Adrenal gland (tissue), 5 donors: ENCODE results near the gene RETREG1.

ENCODE experiments used
- POLR2A ChIP-seq, 2 donors: fragments of 450-650 bp; IDR thresholded peaks; one replicate each; pipeline ENCODE4 v1.6.1; 2017; ENCODE audit warnings: antibody characterized with exemption in 2 of 2, mild to moderate bottlenecking in 2 of 2, moderate library complexity in 1 of 2
- TF ChIP-seq, protein P1 (sequence below), 6 experiments: fragments of 450-650 bp in 4 of 6; fragments of 200-600 bp in 2 of 6; sonication (generic) in 1 of 6; IDR thresholded peaks; 1 replicate in 5 of 6; 2 replicates in 1 of 6; pipeline versions ENCODE4 v1.5.1 to v1.8.0; 2016 to 2021; ENCODE audit warnings: antibody characterized with exemption in 6 of 6, mild to moderate bottlenecking in 2 of 6, moderate library complexity in 1 of 6
- donor health status: DM: no; HTN: no; CAD: no.

DNA sequence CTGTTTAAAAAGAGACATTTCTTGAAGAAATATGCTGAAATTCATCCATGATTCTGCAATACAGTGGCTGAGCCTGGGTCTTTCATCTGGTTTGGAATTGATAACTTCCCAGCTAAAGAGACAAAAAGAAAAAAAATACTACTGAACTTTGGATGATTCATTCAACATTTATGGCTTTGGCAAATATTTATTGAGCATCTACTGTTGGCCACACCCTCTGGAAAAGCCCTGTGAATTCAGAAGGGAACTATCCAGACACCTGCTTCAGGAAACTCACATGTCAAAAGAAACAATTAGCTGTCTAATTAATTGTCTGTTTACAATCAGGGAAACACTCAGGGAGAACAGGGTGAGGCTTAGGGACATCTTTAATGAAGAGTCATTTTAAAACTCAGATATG lies 133.4 kb downstream of the RETREG1 start:
- TF ChIP-seq, protein P1, sequence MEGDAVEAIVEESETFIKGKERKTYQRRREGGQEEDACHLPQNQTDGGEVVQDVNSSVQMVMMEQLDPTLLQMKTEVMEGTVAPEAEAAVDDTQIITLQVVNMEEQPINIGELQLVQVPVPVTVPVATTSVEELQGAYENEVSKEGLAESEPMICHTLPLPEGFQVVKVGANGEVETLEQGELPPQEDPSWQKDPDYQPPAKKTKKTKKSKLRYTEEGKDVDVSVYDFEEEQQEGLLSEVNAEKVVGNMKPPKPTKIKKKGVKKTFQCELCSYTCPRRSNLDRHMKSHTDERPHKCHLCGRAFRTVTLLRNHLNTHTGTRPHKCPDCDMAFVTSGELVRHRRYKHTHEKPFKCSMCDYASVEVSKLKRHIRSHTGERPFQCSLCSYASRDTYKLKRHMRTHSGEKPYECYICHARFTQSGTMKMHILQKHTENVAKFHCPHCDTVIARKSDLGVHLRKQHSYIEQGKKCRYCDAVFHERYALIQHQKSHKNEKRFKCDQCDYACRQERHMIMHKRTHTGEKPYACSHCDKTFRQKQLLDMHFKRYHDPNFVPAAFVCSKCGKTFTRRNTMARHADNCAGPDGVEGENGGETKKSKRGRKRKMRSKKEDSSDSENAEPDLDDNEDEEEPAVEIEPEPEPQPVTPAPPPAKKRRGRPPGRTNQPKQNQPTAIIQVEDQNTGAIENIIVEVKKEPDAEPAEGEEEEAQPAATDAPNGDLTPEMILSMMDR (IDR thresholded peaks at IDR 0.05) = no peak
- no peak for TF ChIP-seq POLR2A (IDR thresholded peaks at IDR 0.05)
